ENCODE results near the gene ISCU.

- TF ChIP-seq, protein P1, sequence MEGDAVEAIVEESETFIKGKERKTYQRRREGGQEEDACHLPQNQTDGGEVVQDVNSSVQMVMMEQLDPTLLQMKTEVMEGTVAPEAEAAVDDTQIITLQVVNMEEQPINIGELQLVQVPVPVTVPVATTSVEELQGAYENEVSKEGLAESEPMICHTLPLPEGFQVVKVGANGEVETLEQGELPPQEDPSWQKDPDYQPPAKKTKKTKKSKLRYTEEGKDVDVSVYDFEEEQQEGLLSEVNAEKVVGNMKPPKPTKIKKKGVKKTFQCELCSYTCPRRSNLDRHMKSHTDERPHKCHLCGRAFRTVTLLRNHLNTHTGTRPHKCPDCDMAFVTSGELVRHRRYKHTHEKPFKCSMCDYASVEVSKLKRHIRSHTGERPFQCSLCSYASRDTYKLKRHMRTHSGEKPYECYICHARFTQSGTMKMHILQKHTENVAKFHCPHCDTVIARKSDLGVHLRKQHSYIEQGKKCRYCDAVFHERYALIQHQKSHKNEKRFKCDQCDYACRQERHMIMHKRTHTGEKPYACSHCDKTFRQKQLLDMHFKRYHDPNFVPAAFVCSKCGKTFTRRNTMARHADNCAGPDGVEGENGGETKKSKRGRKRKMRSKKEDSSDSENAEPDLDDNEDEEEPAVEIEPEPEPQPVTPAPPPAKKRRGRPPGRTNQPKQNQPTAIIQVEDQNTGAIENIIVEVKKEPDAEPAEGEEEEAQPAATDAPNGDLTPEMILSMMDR (IDR thresholded peaks at IDR 0.05): no peak
- no peak for TF ChIP-seq POLR2A (IDR thresholded peaks at IDR 0.05)
These were observed 41.3 kb downstream of the ISCU start for GRCh38 chr12:108603743-108604142.
